Spleen (tissue), 11 donors: ENCODE results near the gene MYO1D. TPM values are rescaled to one million over a fixed set of nuclear protein-coding genes. Genes with fewer than 3 reads are reported as not detected.

ENCODE experiments used
- DNase-seq: peaks from one replicate; pipeline ENCODE4 v3.0.0-alpha.2; 2020
- H3K27ac ChIP-seq, 8 donors: fragments of 200-600 bp; sonication (generic) in 7 of 8; 1 replicate in 4 of 8; 2 replicates in 4 of 8; pipeline versions ENCODE4 v1.5.0 to v1.8.0; 2016 to 2021; ENCODE audit warnings: inconsistent platforms in 4 of 8, mild to moderate bottlenecking in 4 of 8, moderate library complexity in 1 of 8
- H3K27me3 ChIP-seq, 7 donors: fragments of 200-600 bp; sonication (generic) in 6 of 7; replicated peaks in 1 of 7; 1 replicate in 4 of 7; 2 replicates in 3 of 7; pipeline versions ENCODE4 v1.5.0 to v1.8.0; 2016 to 2021; ENCODE audit warnings: inconsistent platforms in 3 of 7, mild to moderate bottlenecking in 1 of 7
- H3K36me3 ChIP-seq, 6 donors: fragments of 200-600 bp; sonication (generic) in 5 of 6; 1 replicate in 4 of 6; 2 replicates in 2 of 6; pipeline versions ENCODE4 v1.5.0 to v1.8.0; 2016 to 2021; ENCODE audit warnings: inconsistent platforms in 2 of 6
- H3K4me1 ChIP-seq, 6 donors: fragments of 200-600 bp; sonication (generic) in 5 of 6; 1 replicate in 3 of 6; 2 replicates in 3 of 6; pipeline versions ENCODE4 v1.5.0 to v1.8.0; 2016 to 2021; ENCODE audit warnings: inconsistent platforms in 3 of 6
- H3K4me3 ChIP-seq, 8 donors: fragments of 200-600 bp; sonication (generic) in 7 of 8; 1 replicate in 4 of 8; 2 replicates in 4 of 8; pipeline versions ENCODE4 v1.5.0 to v1.8.0; 2016 to 2021; ENCODE audit warnings: inconsistent platforms in 4 of 8, mild to moderate bottlenecking in 4 of 8, moderate library complexity in 2 of 8
- H3K9me3 ChIP-seq, 8 donors: fragments of 200-600 bp; sonication (generic) in 7 of 8; 1 replicate in 4 of 8; 2 replicates in 4 of 8; pipeline versions ENCODE4 v1.5.0 to v1.8.0; 2016 to 2021; ENCODE audit warnings: inconsistent platforms in 4 of 8
- CTCF ChIP-seq, 11 experiments: fragments of 200-600 bp in 7 of 11; fragments of 450-650 bp in 4 of 11; sonication (generic) in 4 of 11; IDR thresholded peaks in 8 of 11; conservative IDR thresholded peaks in 3 of 11; 1 replicate in 7 of 11; 2 replicates in 4 of 11; pipeline versions ENCODE4 v1.4.0 to v1.8.0; 2016 to 2021; ENCODE audit warnings: antibody characterized with exemption in 11 of 11, inconsistent platforms in 4 of 11, mild to moderate bottlenecking in 1 of 11
- POLR2A ChIP-seq, 3 donors: fragments of 450-650 bp; IDR thresholded peaks; one replicate each; pipeline ENCODE4 v1.5.1; 2017; ENCODE audit warnings: antibody characterized with exemption in 3 of 3, mild to moderate bottlenecking in 1 of 3
- POLR2AphosphoS5 ChIP-seq, 3 donors: sonication (generic); formaldehyde crosslinking; IDR thresholded peaks; one replicate each; pipeline ENCODE4 v1.5.1; 2017; ENCODE audit warnings: antibody characterized with exemption in 3 of 3
- WGBS, 5 donors: extraction: QIAGEN DNeasy Blood & Tissue Kit in 3 of 5; methylation state at CpG; one replicate each; pipeline versions ENCODE4 v1.1.5 to v1.1.7; 2013 to 2018; 5-methylcytosine and 5-hydroxymethylcytosine counted together
- intact Hi-C: fragments of 100-400 bp; cut with DNase I; formaldehyde crosslinking; loops from one replicate; pipeline ENCODE4 v1.15.0; 2023; ENCODE audit warnings: low total_unique reads
- polyA plus RNA-seq, 3 donors: library from polyadenylated mRNA; stranded (reverse); fragments of 200-250 nt; gene quantifications; one replicate each; pipeline ENCODE4 v1.2.1, GENCODE V29; 2013
- total RNA-seq, 7 donors: library from RNA; depleted of rRNA in 3 of 7; stranded (reverse); fragments of >200 nt in 3 of 7; fragmentation: NEBNext Ultra II Directional in 4 of 7; extraction: Animal tissue kit (Norgen Biotek cat#: 25700) in 4 of 7; gene quantifications; one replicate each; pipeline versions ENCODE4 v1.1.0 to v1.2.1, GENCODE V29; 2016 to 2021
- donor health status: healthy with polysubstance abuse.
- donor health status: DM: no; HTN: no; CAD: no; lungs with moderate emphysema.
- donor health status: DM: no; HTN: no; CAD: no.
- donor health status: Bipolar disorder and iron deficiency.
- donor health status: healthy.
- donor health status: DM: no; HTN: no; CAD: no.
- donor health status: DM: yes; HTN: yes; CAD: no.

Gene MYO1D
- total and polyA plus RNA-seq, 10 donors: 2.3 to 36.4 (median 23.4) TPM

GRCh38 chr17:32483451-32484019 lies 393.4 kb downstream of the MYO1D start:
- DNase-seq: peak; percentile 84
- no peak for TF ChIP-seq POLR2A (IDR thresholded peaks at IDR 0.05)
- peak; percentile 51 to 87 (median 69) for TF ChIP-seq CTCF (IDR thresholded peaks at IDR 0.05 in 8 of 11, conservative IDR thresholded peaks at IDR 0.05 in 3 of 11)
- TF ChIP-seq POLR2AphosphoS5 (IDR thresholded peaks at IDR 0.05): peak; percentile 69 to 78 (median 71)
- Histone ChIP-seq H3K4me1 (peaks cover 8 to 48% (median 33%) of the 10 kb centered on the region in 6 donors), H3K4me3 (no peak overlapping the region), H3K9me3 (no peaks in the 10 kb centered on the region), H3K27ac (peak overlapping the region; percentile 8 to 88 (median 68)), H3K27me3 (no peaks in the 10 kb centered on the region), H3K36me3 (peaks cover 0 to 59% (median 46%) of the 10 kb centered on the region in 6 donors)
- 23 to 46% (median 41%) methylated on average over 5 to 7 of the region's 7 CpGs for WGBS, 5 donors
- intact Hi-C loops: loop anchor here (5.0 kb wide), 1 partner anchor 129 kb away; no protein-coding TSS in a partner anchor

- Histone ChIP-seq H3K4me3 (no peak overlapping the region), H3K36me3 (peaks cover 0 to 59% (median 50%) of the 10 kb centered on the region in 6 donors), H3K4me1 (peaks cover 4 to 40% (median 25%) of the 10 kb centered on the region in 6 donors), H3K27me3 (no peaks in the 10 kb centered on the region), H3K9me3 (no peaks in the 10 kb centered on the region), H3K27ac (peak overlapping the region in 7 of 8 donors; percentile 55 to 88 (median 69))
- intact Hi-C loops: loop anchor here (5.0 kb wide), 1 partner anchor 130 kb away; no protein-coding TSS in a partner anchor
- WGBS, 5 donors: 79 to 83% (median 80%) methylated on average over 11 of the region's 11 CpGs
- DNase-seq: peak; percentile 57
- no peak for TF ChIP-seq POLR2A (IDR thresholded peaks at IDR 0.05)
- TF ChIP-seq POLR2AphosphoS5 (IDR thresholded peaks at IDR 0.05): no peak
- TF ChIP-seq CTCF (IDR thresholded peaks at IDR 0.05 in 8 of 11, conservative IDR thresholded peaks at IDR 0.05 in 3 of 11): no peak
Observed at GRCh38 chr17:32482568-32483320, 394.2 kb downstream of the MYO1D start.

GRCh38 chr17:32481193-32481592 lies 395.7 kb downstream of the MYO1D start:
- Histone ChIP-seq H3K9me3 (no peaks in the 10 kb centered on the region), H3K27ac (no peak overlapping the region), H3K4me1 (peaks cover 0 to 34% (median 20%) of the 10 kb centered on the region in 6 donors), H3K36me3 (peaks cover 6 to 74% (median 65%) of the 10 kb centered on the region in 6 donors), H3K27me3 (no peaks in the 10 kb centered on the region), H3K4me3 (no peak overlapping the region)
- TF ChIP-seq POLR2A (IDR thresholded peaks at IDR 0.05): no peak
- TF ChIP-seq POLR2AphosphoS5 (IDR thresholded peaks at IDR 0.05): peak in 2 of 3 donors; percentile 13 to 46
- WGBS, 5 donors: 86 to 93% (median 90%) methylated on average over 8 of the region's 8 CpGs
- no peak for DNase-seq
- intact Hi-C loops: loop anchor here (5.0 kb wide), 1 partner anchor 131 kb away; no protein-coding TSS in a partner anchor

GRCh38 chr17:32479074-32479617 lies 397.8 kb downstream of the MYO1D start:
- DNase-seq: no peak
- Histone ChIP-seq H3K4me1 (peaks cover 0 to 13% (median 8%) of the 10 kb centered on the region in 6 donors), H3K27me3 (no peaks in the 10 kb centered on the region), H3K36me3 (peaks cover 9 to 94% (median 86%) of the 10 kb centered on the region in 6 donors), H3K27ac (no peak overlapping the region), H3K4me3 (no peak overlapping the region), H3K9me3 (no peaks in the 10 kb centered on the region)
- intact Hi-C loops: no loop called here
- WGBS, 5 donors: 89 to 98% (median 94%) methylated on average over 5 of the region's 5 CpGs
- no peak for TF ChIP-seq CTCF (IDR thresholded peaks at IDR 0.05 in 8 of 11, conservative IDR thresholded peaks at IDR 0.05 in 3 of 11)
- TF ChIP-seq POLR2A (IDR thresholded peaks at IDR 0.05): no peak
- TF ChIP-seq POLR2AphosphoS5 (IDR thresholded peaks at IDR 0.05): no peak
